SK-N-SH (cell line): ENCODE measurements around the gene MILR1. TPM values are rescaled to one million over a fixed set of nuclear protein-coding genes. Genes with fewer than 3 reads are reported as not detected.

ENCODE experiments used
- polyA plus RNA-seq, 3 experiments: library from polyadenylated mRNA; depleted of rRNA; stranded (reverse); fragments of >200 nt; gene quantifications; 2 replicates each; pipeline ENCODE4 v1.2.3, GENCODE V29; 2012
- small RNA-seq, 7 experiments: library from RNA; depleted of rRNA; stranded (forward); fragments of <200 nt; gene quantifications; one replicate each; pipeline ENCODE3, GENCODE V24; 2012

MILR1 gene
- polyA plus RNA-seq, 1 of the 3 experiments (the other 2 are of a cell fraction): 4.9 TPM

Small RNA genes lying within 50 kb of the gene (small RNA-seq; reads per million reads assigned to genes)
- gene ATP5MFP4: 0 reads per million in 7 experiments
- gene MIR1273E: 0 reads per million in 7 experiments

Other genes with a start within 250 kb of the MILR1 start
- gene TEX2, start 185.9 kb upstream of the MILR1 start, polyA plus RNA-seq (2012; rRNA removed): 24.0 and 30.7 TPM in 2 replicates
- gene PECAM1, start 58.3 kb upstream of the MILR1 start, polyA plus RNA-seq (2012; rRNA removed): 0.10 TPM in 2 replicates
- 18.0 and 20.1 TPM in 2 replicates for gene POLG2, start 47.9 kb downstream of the MILR1 start, polyA plus RNA-seq (2012; rRNA removed)
- 1,642 and 1,870 TPM in 2 replicates for gene DDX5, start 57.2 kb downstream of the MILR1 start, polyA plus RNA-seq (2012; rRNA removed)
- 30.8 and 40.1 TPM in 2 replicates for gene CEP95, start 57.9 kb downstream of the MILR1 start, polyA plus RNA-seq (2012; rRNA removed)
- 36.6 and 52.4 TPM in 2 replicates for gene SMURF2, start 213.2 kb downstream of the MILR1 start, polyA plus RNA-seq (2012; rRNA removed)